Daoy (cell line): Measurements from ENCODE around the gene CDH12. TPM values are rescaled to one million over a fixed set of nuclear protein-coding genes. Genes with fewer than 3 reads are reported as not detected.
"Not testable (repeated sequence)": the region's sequence is repeated elsewhere in the genome, so short reads cannot be mapped to it uniquely, and the experiment has no call there.

Experiments used
- DNase-seq: peaks from one replicate; pipeline ENCODE4 v3.0.0-alpha.2; 2015; ENCODE audit warnings: low read depth
- total RNA-seq: library from RNA; depleted of rRNA; stranded (reverse); fragments of >200 nt; shearing (Covaris generic); gene quantifications from 2 replicates; pipeline ENCODE4 v1.2.3, GENCODE V29; 2014

CDH12 gene
- total RNA-seq, 1 experiment from 2014 or later: 0.06 TPM

GRCh38 chr5:22156953-22157352, 696.2 kb downstream of the CDH12 start:
- DNase-seq: not testable (repeated sequence)

- not testable (repeated sequence) for DNase-seq
Measured at GRCh38 chr5:22154779-22155178, 698.4 kb downstream of the CDH12 start.

GRCh38 chr5:22151801-22152200, 701.3 kb downstream of the CDH12 start:
- DNase-seq: not testable (repeated sequence)

- DNase-seq: not testable (repeated sequence)
Measured at GRCh38 chr5:22140418-22140817, 712.7 kb downstream of the CDH12 start.

GRCh38 chr5:22139662-22140300, 713.4 kb downstream of the CDH12 start:
- not testable (repeated sequence) for DNase-seq

GRCh38 chr5:22111320-22111719, 741.8 kb downstream of the CDH12 start:
- no peak for DNase-seq

GRCh38 chr5:22109315-22109714, 743.8 kb downstream of the CDH12 start:
- no peak for DNase-seq

GRCh38 chr5:22108545-22108944, 744.6 kb downstream of the CDH12 start:
- DNase-seq: no peak

GRCh38 chr5:22102823-22103359, 750.3 kb downstream of the CDH12 start:
- no peak for DNase-seq

GRCh38 chr5:22088517-22088916, 764.6 kb downstream of the CDH12 start:
- no peak for DNase-seq

- no peak for DNase-seq
Measured at GRCh38 chr5:22079566-22079965, 773.6 kb downstream of the CDH12 start.

- no peak for DNase-seq
Measured at GRCh38 chr5:22079002-22079401, 774.1 kb downstream of the CDH12 start.

GRCh38 chr5:22076586-22076985, 776.6 kb downstream of the CDH12 start:
- no peak for DNase-seq

GRCh38 chr5:22070186-22070728, 782.9 kb downstream of the CDH12 start:
- no peak for DNase-seq

GRCh38 chr5:22063717-22064116, 789.4 kb downstream of the CDH12 start:
- no peak for DNase-seq

GRCh38 chr5:22058620-22059019, 794.5 kb downstream of the CDH12 start:
- DNase-seq: no peak

GRCh38 chr5:22057012-22057411, 796.1 kb downstream of the CDH12 start:
- DNase-seq: no peak

GRCh38 chr5:22056601-22057000, 796.5 kb downstream of the CDH12 start:
- DNase-seq: no peak

- no peak for DNase-seq
Measured at GRCh38 chr5:22053195-22053594, 799.9 kb downstream of the CDH12 start.

GRCh38 chr5:22051881-22052280, 801.3 kb downstream of the CDH12 start:
- DNase-seq: no peak

- DNase-seq: no peak
Measured at GRCh38 chr5:22050931-22051330, 802.2 kb downstream of the CDH12 start.

GRCh38 chr5:22044229-22044628, 808.9 kb downstream of the CDH12 start:
- no peak for DNase-seq

GRCh38 chr5:22036061-22036460, 817.1 kb downstream of the CDH12 start:
- no peak for DNase-seq

- DNase-seq: no peak
Measured at GRCh38 chr5:22033066-22033465, 820.1 kb downstream of the CDH12 start.
